ENCODE measurements around the gene CCDC34.

DNA sequence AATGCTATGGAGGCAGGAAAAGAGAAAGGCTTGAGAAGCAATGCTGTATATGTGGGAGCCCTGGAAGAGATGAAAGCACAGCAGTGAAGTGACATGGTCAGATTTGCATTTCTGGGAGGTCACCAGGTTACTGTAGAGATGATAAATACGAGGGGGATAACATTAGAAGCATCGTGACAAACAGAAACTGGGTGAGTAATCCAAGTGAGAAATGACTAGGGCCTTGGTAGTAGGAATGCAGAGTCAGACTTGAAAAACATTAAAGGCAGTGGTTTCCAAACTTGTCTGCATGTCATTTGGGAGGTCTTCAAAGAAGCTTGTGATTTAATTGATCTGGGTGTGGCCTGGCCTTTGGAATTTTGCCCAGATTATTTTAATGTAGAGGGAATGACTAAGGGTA lies 43.9 kb downstream of the CCDC34 start:
- TF ChIP-seq, protein P1, sequence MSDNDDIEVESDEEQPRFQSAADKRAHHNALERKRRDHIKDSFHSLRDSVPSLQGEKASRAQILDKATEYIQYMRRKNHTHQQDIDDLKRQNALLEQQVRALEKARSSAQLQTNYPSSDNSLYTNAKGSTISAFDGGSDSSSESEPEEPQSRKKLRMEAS (IDR thresholded peaks at IDR 0.05), result no peak
- TF ChIP-seq EZH2 (IDR thresholded peaks at IDR 0.05) (no peak), EZH2phosphoT487 (IDR thresholded peaks at IDR 0.05; ENCODE audit: borderline replicate concordance) (no peak), ZNF274 (IDR thresholded peaks at IDR 0.05; ENCODE audit: low read depth, low read length) (no peak), EGR1 (IDR thresholded peaks at IDR 0.05; ENCODE audit: low read depth) (no peak), ZFX (IDR thresholded peaks at IDR 0.05) (no peak), SP1 (IDR thresholded peaks at IDR 0.05; ENCODE audit: low read depth) (no peak), RAD21 (IDR thresholded peaks at IDR 0.05; ENCODE audit: low read depth) (no peak), POLR2A (IDR thresholded peaks at IDR 0.05; ENCODE audit: borderline replicate concordance, extremely low read depth, insufficient read depth, insufficient read length) (no peak)
- TF ChIP-seq, protein P2, sequence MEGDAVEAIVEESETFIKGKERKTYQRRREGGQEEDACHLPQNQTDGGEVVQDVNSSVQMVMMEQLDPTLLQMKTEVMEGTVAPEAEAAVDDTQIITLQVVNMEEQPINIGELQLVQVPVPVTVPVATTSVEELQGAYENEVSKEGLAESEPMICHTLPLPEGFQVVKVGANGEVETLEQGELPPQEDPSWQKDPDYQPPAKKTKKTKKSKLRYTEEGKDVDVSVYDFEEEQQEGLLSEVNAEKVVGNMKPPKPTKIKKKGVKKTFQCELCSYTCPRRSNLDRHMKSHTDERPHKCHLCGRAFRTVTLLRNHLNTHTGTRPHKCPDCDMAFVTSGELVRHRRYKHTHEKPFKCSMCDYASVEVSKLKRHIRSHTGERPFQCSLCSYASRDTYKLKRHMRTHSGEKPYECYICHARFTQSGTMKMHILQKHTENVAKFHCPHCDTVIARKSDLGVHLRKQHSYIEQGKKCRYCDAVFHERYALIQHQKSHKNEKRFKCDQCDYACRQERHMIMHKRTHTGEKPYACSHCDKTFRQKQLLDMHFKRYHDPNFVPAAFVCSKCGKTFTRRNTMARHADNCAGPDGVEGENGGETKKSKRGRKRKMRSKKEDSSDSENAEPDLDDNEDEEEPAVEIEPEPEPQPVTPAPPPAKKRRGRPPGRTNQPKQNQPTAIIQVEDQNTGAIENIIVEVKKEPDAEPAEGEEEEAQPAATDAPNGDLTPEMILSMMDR (IDR thresholded peaks at IDR 0.05 in 2 of 3, conservative IDR thresholded peaks at IDR 0.05 in 1 of 3; ENCODE audit: borderline replicate concordance in 1 of 3, insufficient read depth in 1 of 3, low read depth in 2 of 3, low read length in 2 of 3), result no peak
- TF ChIP-seq, protein P3, sequence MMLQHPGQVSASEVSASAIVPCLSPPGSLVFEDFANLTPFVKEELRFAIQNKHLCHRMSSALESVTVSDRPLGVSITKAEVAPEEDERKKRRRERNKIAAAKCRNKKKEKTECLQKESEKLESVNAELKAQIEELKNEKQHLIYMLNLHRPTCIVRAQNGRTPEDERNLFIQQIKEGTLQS (IDR thresholded peaks at IDR 0.05), result no peak
- TF ChIP-seq, protein P4, sequence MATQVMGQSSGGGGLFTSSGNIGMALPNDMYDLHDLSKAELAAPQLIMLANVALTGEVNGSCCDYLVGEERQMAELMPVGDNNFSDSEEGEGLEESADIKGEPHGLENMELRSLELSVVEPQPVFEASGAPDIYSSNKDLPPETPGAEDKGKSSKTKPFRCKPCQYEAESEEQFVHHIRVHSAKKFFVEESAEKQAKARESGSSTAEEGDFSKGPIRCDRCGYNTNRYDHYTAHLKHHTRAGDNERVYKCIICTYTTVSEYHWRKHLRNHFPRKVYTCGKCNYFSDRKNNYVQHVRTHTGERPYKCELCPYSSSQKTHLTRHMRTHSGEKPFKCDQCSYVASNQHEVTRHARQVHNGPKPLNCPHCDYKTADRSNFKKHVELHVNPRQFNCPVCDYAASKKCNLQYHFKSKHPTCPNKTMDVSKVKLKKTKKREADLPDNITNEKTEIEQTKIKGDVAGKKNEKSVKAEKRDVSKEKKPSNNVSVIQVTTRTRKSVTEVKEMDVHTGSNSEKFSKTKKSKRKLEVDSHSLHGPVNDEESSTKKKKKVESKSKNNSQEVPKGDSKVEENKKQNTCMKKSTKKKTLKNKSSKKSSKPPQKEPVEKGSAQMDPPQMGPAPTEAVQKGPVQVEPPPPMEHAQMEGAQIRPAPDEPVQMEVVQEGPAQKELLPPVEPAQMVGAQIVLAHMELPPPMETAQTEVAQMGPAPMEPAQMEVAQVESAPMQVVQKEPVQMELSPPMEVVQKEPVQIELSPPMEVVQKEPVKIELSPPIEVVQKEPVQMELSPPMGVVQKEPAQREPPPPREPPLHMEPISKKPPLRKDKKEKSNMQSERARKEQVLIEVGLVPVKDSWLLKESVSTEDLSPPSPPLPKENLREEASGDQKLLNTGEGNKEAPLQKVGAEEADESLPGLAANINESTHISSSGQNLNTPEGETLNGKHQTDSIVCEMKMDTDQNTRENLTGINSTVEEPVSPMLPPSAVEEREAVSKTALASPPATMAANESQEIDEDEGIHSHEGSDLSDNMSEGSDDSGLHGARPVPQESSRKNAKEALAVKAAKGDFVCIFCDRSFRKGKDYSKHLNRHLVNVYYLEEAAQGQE (IDR thresholded peaks at IDR 0.05; ENCODE audit: low read depth), result no peak

All from HCT116 (cell line).